H1 (cell line): ENCODE measurements around the gene PTPN12. TPM values are rescaled to one million over a fixed set of nuclear protein-coding genes. Genes with fewer than 3 reads are reported as not detected.

Experiments used
- CTBP2 ChIP-seq: IDR thresholded peaks from 2 replicates; pipeline ENCODE4 v1.7.0; 2011; ENCODE audit warnings: borderline replicate concordance, mild to moderate bottlenecking, moderate library complexity, mixed read lengths, low read length; ENCODE audit not compliant: insufficient read depth, insufficient read length
- E2F6 ChIP-seq: IDR thresholded peaks from 2 replicates; pipeline ENCODE4 v1.6.1; 2012; ENCODE audit warnings: inconsistent platforms
- POLR2AphosphoS5 ChIP-seq: IDR thresholded peaks from 2 replicates; pipeline ENCODE4 v1.6.1; 2011; ENCODE audit warnings: low read depth, low read length
- RAD21 ChIP-seq, 2 experiments: IDR thresholded peaks in 1 of 2; conservative IDR thresholded peaks in 1 of 2; 2 replicates each; pipeline ENCODE4 v1.6.1; 2011; ENCODE audit warnings: low read depth in 2 of 2, low read length in 2 of 2, improper control_type of control experiment in 1 of 2, inconsistent platforms in 1 of 2, mild to moderate bottlenecking in 1 of 2, moderate library complexity in 1 of 2
- SIX5 ChIP-seq: IDR thresholded peaks from 2 replicates; pipeline ENCODE4 v1.6.1; 2011; ENCODE audit warnings: mild to moderate bottlenecking, low read depth, low read length
- TBP ChIP-seq: IDR thresholded peaks from 2 replicates; pipeline ENCODE4 v1.6.1; 2011; ENCODE audit warnings: low read depth, low read length, improper control_type of control experiment
- polyA plus RNA-seq, 7 experiments: library from polyadenylated mRNA; depleted of rRNA in 3 of 7; stranded (reverse) in 5 of 7; unstranded in 2 of 7; fragments of >200 nt in 5 of 7; fragments of 200-250 nt in 2 of 7; gene quantifications; 1 replicate in 5 of 7; 2 replicates in 1 of 7; 4 replicates in 1 of 7; pipeline versions ENCODE4 v1.2.1 to v1.2.3, GENCODE V29; 2011 to 2013; ENCODE audit warnings: missing spikeins in 2 of 7, mixed read lengths in 2 of 7
- total RNA-seq: library from RNA; stranded (reverse); fragmentation: NEBNext Ultra II Directional; extraction: Animal tissue kit (Norgen Biotek cat#: 25700); gene quantifications from 2 replicates; pipeline ENCODE4 v1.2.1, GENCODE V29; 2021

PTPN12 gene
- total and polyA plus RNA-seq, 2 of the 8 experiments (the other 6 are each of a cell fraction or from before 2014, with no cell fraction given): 39.7 to 132 TPM

DNA sequence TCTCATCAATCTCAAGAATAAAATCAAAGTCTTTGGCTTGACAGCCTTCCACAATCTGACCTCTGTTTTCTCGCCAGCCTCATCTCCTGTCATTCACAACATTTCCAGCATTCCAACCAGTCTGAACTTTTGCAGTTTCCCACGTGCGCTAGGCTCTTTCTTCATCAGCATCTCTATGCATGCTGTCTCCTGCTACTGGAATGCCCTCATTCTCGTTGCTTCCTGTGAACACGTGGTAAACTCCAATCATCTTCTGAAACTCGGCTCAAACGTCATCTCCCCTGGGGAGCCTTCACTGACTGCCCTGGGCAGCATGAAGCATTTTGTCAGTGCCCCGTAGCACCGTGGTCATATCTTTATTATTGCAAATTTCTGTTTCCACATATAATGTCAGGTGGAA, 146.9 kb downstream of the PTPN12 start (continued):
- TF ChIP-seq TBP: no peak
- TF ChIP-seq CTBP2: peak; percentile 59
- no peak for TF ChIP-seq POLR2AphosphoS5
- no peak for TF ChIP-seq RAD21 (IDR thresholded peaks at IDR 0.05 in 1 of 2, conservative IDR thresholded peaks at IDR 0.05 in 1 of 2; ENCODE audit: low read depth in 2 of 2, low read length in 2 of 2)
- peak; percentile 60; the same call in 1 of the 2 replicates for TF ChIP-seq E2F6
- TF ChIP-seq SIX5: no peak
- TF ChIP-seq, all 59 proteins: peak for 10
